SK-N-SH treated with all-trans-retinoic acid at 6 μM for 48 hours (cell line): ENCODE results near the gene ABO.
"Not testable (repeated sequence)": the region's sequence is repeated elsewhere in the genome, so short reads cannot be mapped to it uniquely, and the experiment has no call there.

Experiments used
- ATAC-seq: fragments of 200-7000 bp; cut with Tn5 transposase; 3 replicates; pipeline ENCODE4 v1.9.1; 2020; ENCODE audit warnings: mild to moderate bottlenecking, moderate library complexity
- BACH2 ChIP-seq: fragments of 250-450 bp; sonication (Bioruptor Pico); IDR thresholded peaks from 2 replicates; pipeline ENCODE4 v1.9.0; 2021; ENCODE audit warnings: mild to moderate bottlenecking, borderline replicate concordance
- CSDC2 ChIP-seq: fragments of 250-450 bp; sonication (Bioruptor Pico); IDR thresholded peaks from 2 replicates; pipeline ENCODE4 v1.5.0; 2020; ENCODE audit warnings: mild to moderate bottlenecking, moderate library complexity
- ESRRG ChIP-seq: fragments of 250-450 bp; sonication (Bioruptor Pico); IDR thresholded peaks from 2 replicates; pipeline ENCODE4 v1.6.1; 2021; ENCODE audit warnings: mild to moderate bottlenecking
- GLIS3 ChIP-seq: fragments of 250-450 bp; sonication (Bioruptor Pico); IDR thresholded peaks from 2 replicates; pipeline ENCODE4 v1.5.0; 2020; ENCODE audit warnings: mild to moderate bottlenecking, moderate library complexity
- ISL1 ChIP-seq: fragments of 250-450 bp; sonication (Bioruptor Pico); IDR thresholded peaks from 2 replicates; pipeline ENCODE4 v2.1.2; 2022; ENCODE audit warnings: mild to moderate bottlenecking, moderate library complexity
- OSR1 ChIP-seq: fragments of 250-450 bp; sonication (Bioruptor Pico); IDR thresholded peaks from 2 replicates; pipeline ENCODE4 v1.8.0; 2022; ENCODE audit warnings: moderate library complexity, mild to moderate bottlenecking, inconsistent platforms
- PPARA ChIP-seq: fragments of 250-450 bp; sonication (Bioruptor Pico); IDR thresholded peaks from 2 replicates; pipeline ENCODE4 v1.5.0; 2020; ENCODE audit warnings: mild to moderate bottlenecking, borderline replicate concordance
- RARB ChIP-seq: fragments of 250-450 bp; sonication (Bioruptor Pico); IDR thresholded peaks from 2 replicates; pipeline ENCODE4 v1.8.0; 2021; ENCODE audit warnings: mild to moderate bottlenecking, moderate library complexity
- SNAI2 ChIP-seq: fragments of 250-450 bp; sonication (Bioruptor Pico); IDR thresholded peaks from 2 replicates; pipeline ENCODE4 v1.5.0; 2020; ENCODE audit warnings: mild to moderate bottlenecking, moderate library complexity
- TCF4 ChIP-seq: fragments of 250-450 bp; sonication (Bioruptor Pico); IDR thresholded peaks from 2 replicates; pipeline ENCODE4 v1.8.0; 2021; ENCODE audit warnings: mild to moderate bottlenecking, moderate library complexity, borderline replicate concordance
- TOX ChIP-seq: fragments of 250-450 bp; sonication (Bioruptor Pico); IDR thresholded peaks from 2 replicates; pipeline ENCODE4 v1.8.0; 2021; ENCODE audit warnings: mild to moderate bottlenecking, moderate library complexity, borderline replicate concordance
- TSHZ2 ChIP-seq: fragments of 250-450 bp; sonication (Bioruptor Pico); IDR thresholded peaks from 2 replicates; pipeline ENCODE4 v1.5.0; 2020; ENCODE audit warnings: mild to moderate bottlenecking, moderate library complexity
- ZC3H10 ChIP-seq: fragments of 250-450 bp; sonication (Bioruptor Pico); IDR thresholded peaks from 2 replicates; pipeline ENCODE4 v1.5.1; 2021; ENCODE audit warnings: mild to moderate bottlenecking, moderate library complexity
- ZFP3 ChIP-seq: fragments of 250-450 bp; sonication (Bioruptor Pico); IDR thresholded peaks from 2 replicates; pipeline ENCODE4 v1.5.0; 2020; ENCODE audit warnings: mild to moderate bottlenecking, moderate library complexity
- ZNF565 ChIP-seq: fragments of 450-650 bp; formaldehyde crosslinking; conservative IDR thresholded peaks from 2 replicates; pipeline ENCODE4 v1.5.0; 2020; ENCODE audit warnings: low read depth, mild to moderate bottlenecking, moderate library complexity
- ZNF70 ChIP-seq: fragments of 450-650 bp; formaldehyde crosslinking; IDR thresholded peaks from 2 replicates; pipeline ENCODE4 v1.5.0; 2020; ENCODE audit warnings: mild to moderate bottlenecking, moderate library complexity
- ZNF8 ChIP-seq: fragments of 450-650 bp; formaldehyde crosslinking; IDR thresholded peaks from 2 replicates; pipeline ENCODE4 v1.5.0; 2020; ENCODE audit warnings: mild to moderate bottlenecking, moderate library complexity

ABO gene

GRCh38 chr9:133233681-133234432, 41.1 kb downstream of the ABO start:
- TF ChIP-seq RARB (CRISPR knock-in tag), result no peak
- TF ChIP-seq TOX, result no peak
- TF ChIP-seq ZFP3 (CRISPR knock-in tag), result no peak
- no peak for TF ChIP-seq GLIS3 (CRISPR knock-in tag)
- no peak for TF ChIP-seq BACH2 (CRISPR knock-in tag)
- no peak for TF ChIP-seq ZNF565 (CRISPR knock-in tag)
- no peak for TF ChIP-seq PPARA (CRISPR knock-in tag)
- no peak for TF ChIP-seq ZNF70 (CRISPR knock-in tag)
- TF ChIP-seq ESRRG (CRISPR knock-in tag), result no peak
- TF ChIP-seq ZNF8, result no peak
- TF ChIP-seq TSHZ2 (CRISPR knock-in tag), result no peak
- no peak for TF ChIP-seq SNAI2 (CRISPR knock-in tag)
- TF ChIP-seq TCF4 (CRISPR knock-in tag), result no peak
- no peak for TF ChIP-seq OSR1
- TF ChIP-seq ISL1, result no peak
- TF ChIP-seq CSDC2 (CRISPR knock-in tag), result no peak
- TF ChIP-seq, all 23 proteins: peak for 0
- no peak for ATAC-seq

- not testable (repeated sequence) for ATAC-seq
Measured at GRCh38 chr9:133231934-133232568, 43.0 kb downstream of the ABO start.

- ATAC-seq, result not testable (repeated sequence)
Measured at GRCh38 chr9:133230514-133230913, 44.5 kb downstream of the ABO start.

GRCh38 chr9:133230093-133230492, 44.9 kb downstream of the ABO start:
- no peak for TF ChIP-seq ZNF565 (CRISPR knock-in tag)
- TF ChIP-seq, all 23 proteins: peak for 0
- ATAC-seq, result no peak

- not testable (repeated sequence) for ATAC-seq
Measured at GRCh38 chr9:133228474-133229193, 46.4 kb downstream of the ABO start.

GRCh38 chr9:133227996-133228395, 47.0 kb downstream of the ABO start:
- ATAC-seq, result not testable (repeated sequence)

GRCh38 chr9:133227242-133227860, 47.6 kb downstream of the ABO start:
- TF ChIP-seq ZFP3 (CRISPR knock-in tag) (no peak), OSR1 (no peak), ZNF70 (CRISPR knock-in tag) (no peak), ZC3H10 (no peak), TSHZ2 (CRISPR knock-in tag) (no peak)
- ATAC-seq, result no peak
